HepG2 (cell line): Measurements from ENCODE around the gene SPNS1. TPM values are rescaled to one million over a fixed set of nuclear protein-coding genes. Genes with fewer than 3 reads are reported as not detected.
A peak's percentile ranks its signal among the peaks of the same experiment; 100 is the strongest.

ENCODE experiments used
- ATAC-seq: fragments of 200-7000 bp; cut with Tn5 transposase; 3 replicates; pipeline ENCODE4 v1.9.1; 2020; ENCODE audit warnings: mild to moderate bottlenecking, moderate library complexity
- BruUV-seq: library from RNA; stranded (reverse); fragments of 400-500 nt; replicated peaks from 2 replicates; lab custom pipeline; 2021; lab: Mats Ljungman, UMichigan
- CTCF ChIA-PET: fragments of 300-600 bp; formaldehyde crosslinking; extraction: SDS; loops from one replicate; lab custom pipeline; 2021; ENCODE audit warnings: low total read pairs, inconsistent platforms, low intra/inter-chr PET ratio; lab: Yijun Ruan, JAX
- POLR2A ChIA-PET: fragments of 350-600 bp; sonication (Branson Sonifier 250); formaldehyde crosslinking; loops from one replicate; lab custom pipeline; 2020; ENCODE audit warnings: antibody characterized with exemption, inconsistent platforms; lab: Yijun Ruan, JAX
- DNase-seq: peaks from one replicate; pipeline ENCODE4 v3.0.0-alpha.2; 2015; ENCODE audit warnings: low spot score
- FAIRE-seq: peaks from 3 replicates; lab custom pipeline; 2011; peaks lifted over from hg19 to GRCh38; lab: Jason Lieb, UNC
- H2AFZ ChIP-seq: one replicate; pipeline ENCODE4 v1.6.1; 2011; ENCODE audit warnings: low read length, inconsistent platforms
- H3K27ac ChIP-seq: fragments of 300-600 bp; 3 replicates; pipeline ENCODE4 v1.8.0; 2011; ENCODE audit warnings: mixed run types, mild to moderate bottlenecking, mixed read lengths, low read length, inconsistent platforms; ENCODE audit not compliant: insufficient read depth; ENCODE audit errors: extremely low read length
- H3K27me3 ChIP-seq, 2 experiments: fragments of 200-600 bp in 1 of 2; 2 replicates in 1 of 2; 3 replicates in 1 of 2; pipeline versions ENCODE4 v1.6.0 to v1.8.0; 2011; ENCODE audit warnings: low read length in 2 of 2, mild to moderate bottlenecking in 2 of 2, moderate library complexity in 2 of 2, inconsistent platforms in 1 of 2; ENCODE audit not compliant: insufficient read depth in 2 of 2, control insufficient read depth in 1 of 2
- H3K36me3 ChIP-seq, 2 experiments: fragments of 200-600 bp in 1 of 2; replicated peaks in 1 of 2; 2 replicates in 1 of 2; 3 replicates in 1 of 2; pipeline versions ENCODE4 v1.5.1 to v1.8.0; 2011; ENCODE audit warnings: low read length in 2 of 2, inconsistent platforms in 1 of 2; ENCODE audit not compliant: insufficient read depth in 2 of 2, control insufficient read depth in 1 of 2
- H3K4me1 ChIP-seq: 2 replicates; pipeline ENCODE4 v1.5.1; 2012; ENCODE audit warnings: low read length, inconsistent platforms; ENCODE audit not compliant: insufficient read depth
- H3K4me2 ChIP-seq: 2 replicates; pipeline ENCODE4 v1.6.0; 2011; ENCODE audit warnings: low read depth, low read length, inconsistent platforms
- H3K4me3 ChIP-seq, 3 experiments: fragments of 200-600 bp in 1 of 3; sonication (generic), shearing (Covaris generic) in 1 of 3; replicated peaks in 1 of 3; 2 replicates each; pipeline ENCODE4 v1.5.1; 2011 to 2016; ENCODE audit warnings: low read length in 3 of 3, inconsistent platforms in 2 of 3, low read depth in 2 of 3, mild to moderate bottlenecking in 2 of 3, control low read depth in 1 of 3, mixed read lengths in 1 of 3; ENCODE audit not compliant: insufficient read depth in 1 of 3
- H3K79me2 ChIP-seq: one replicate; pipeline ENCODE4 v1.6.1; 2011; ENCODE audit warnings: low read length, inconsistent platforms; ENCODE audit not compliant: insufficient read depth
- H3K9ac ChIP-seq: 2 replicates; pipeline ENCODE4 v1.6.0; 2011; ENCODE audit warnings: mild to moderate bottlenecking, low read depth, low read length, inconsistent platforms; ENCODE audit not compliant: insufficient read depth
- H3K9me3 ChIP-seq: 2 replicates; pipeline ENCODE4 v1.5.1; 2012; ENCODE audit warnings: mild to moderate bottlenecking, low read length
- H4K20me1 ChIP-seq: 2 replicates; pipeline ENCODE4 v1.6.0; 2011; ENCODE audit warnings: inconsistent platforms, mild to moderate bottlenecking, low read length, moderate library complexity; ENCODE audit not compliant: insufficient read depth
- ATF4 ChIP-seq, 2 experiments: fragments of 450-650 bp in 1 of 2; sonication (generic) in 1 of 2; formaldehyde crosslinking; IDR thresholded peaks; 2 replicates each; pipeline versions ENCODE4 v1.5.0 to v1.8.0; 2020 to 2022; ENCODE audit warnings: mild to moderate bottlenecking in 1 of 2, missing genetic modification reagents in 1 of 2
- BRCA1 ChIP-seq: sonication (generic); formaldehyde crosslinking; IDR thresholded peaks from 2 replicates; pipeline ENCODE4 v1.4.0; 2020; ENCODE audit warnings: missing genetic modification reagents
- HDAC2 ChIP-seq: sonication (generic); formaldehyde crosslinking; IDR thresholded peaks from 2 replicates; pipeline ENCODE4 v1.4.0; 2020; ENCODE audit warnings: missing genetic modification reagents
- KDM2A ChIP-seq: sonication (generic); formaldehyde crosslinking; IDR thresholded peaks from 2 replicates; pipeline ENCODE4 v1.4.0; 2020; ENCODE audit warnings: low read depth, missing genetic modification reagents, borderline replicate concordance
- NFYC ChIP-seq: IDR thresholded peaks from 2 replicates; pipeline ENCODE4 v1.6.1; 2016; ENCODE audit warnings: missing genetic modification reagents, missing compliant biosample characterization
- NR2C2 ChIP-seq: sonication (generic); formaldehyde crosslinking; IDR thresholded peaks from 2 replicates; pipeline ENCODE4 v1.4.0; 2020; ENCODE audit warnings: missing genetic modification reagents, mild to moderate bottlenecking, moderate library complexity, borderline replicate concordance
- PCBP2 ChIP-seq: fragments of 200-400 bp; formaldehyde crosslinking; optimal IDR thresholded peaks from 2 replicates; pipeline ENCODE3; 2018; ENCODE audit warnings: low read length, low read depth; ENCODE audit not compliant: poor library complexity, severe bottlenecking
- RAD51 ChIP-seq: fragments of 450-650 bp; IDR thresholded peaks from 2 replicates; pipeline ENCODE4 v1.6.1; 2016; ENCODE audit warnings: borderline replicate concordance
- RFXAP ChIP-seq: sonication (generic); formaldehyde crosslinking; IDR thresholded peaks from 2 replicates; pipeline ENCODE4 v1.4.0; 2020; ENCODE audit warnings: missing genetic modification reagents, borderline replicate concordance
- SP2 ChIP-seq: sonication (generic); formaldehyde crosslinking; IDR thresholded peaks from 2 replicates; pipeline ENCODE4 v1.5.1; 2020; ENCODE audit warnings: mild to moderate bottlenecking, missing genetic modification reagents
- TEAD3 ChIP-seq: optimal IDR thresholded peaks from 2 replicates; pipeline ENCODE3; 2016; ENCODE audit warnings: borderline replicate concordance
- USF2 ChIP-seq, 2 experiments: sonication (generic) in 1 of 2; formaldehyde crosslinking in 1 of 2; IDR thresholded peaks; 2 replicates each; pipeline versions ENCODE4 v1.5.1 to v1.6.1; 2011 to 2020; ENCODE audit warnings: borderline replicate concordance in 1 of 2, low read depth in 1 of 2, low read length in 1 of 2, mild to moderate bottlenecking in 1 of 2, missing genetic modification reagents in 1 of 2, moderate library complexity in 1 of 2
- ZNF180 ChIP-seq: sonication (generic); formaldehyde crosslinking; IDR thresholded peaks from 2 replicates; pipeline ENCODE4 v1.4.0; 2020; ENCODE audit warnings: low read depth, missing genetic modification reagents, borderline replicate concordance
- ZNF264 ChIP-seq: sonication (generic); formaldehyde crosslinking; IDR thresholded peaks from 2 replicates; pipeline ENCODE4 v1.4.0; 2020; ENCODE audit warnings: missing genetic modification reagents
- ZNF563 ChIP-seq: sonication (generic); formaldehyde crosslinking; IDR thresholded peaks from 2 replicates; pipeline ENCODE4 v1.8.0; 2022; ENCODE audit warnings: mild to moderate bottlenecking, moderate library complexity, missing genetic modification reagents
- ZNF710 ChIP-seq: sonication (generic); formaldehyde crosslinking; IDR thresholded peaks from 2 replicates; pipeline ENCODE4 v1.5.0; 2020; ENCODE audit warnings: mild to moderate bottlenecking, missing genetic modification reagents, borderline replicate concordance
- ZNF768 ChIP-seq: sonication (generic); formaldehyde crosslinking; IDR thresholded peaks from 2 replicates; pipeline ENCODE4 v1.4.0; 2020; ENCODE audit warnings: missing genetic modification reagents
- WGBS: methylation state at CpG from one replicate; pipeline ENCODE4 v1.1.6; 2017; ENCODE audit warnings: low lambda C conversion rate; 5-methylcytosine and 5-hydroxymethylcytosine counted together
- in situ Hi-C: cut with HindIII; loops from 2 replicates; pipeline ENCODE4 v1.10.0; 2017; ENCODE audit warnings: low pct_unique_long_range_greater_than_20kb; ENCODE audit not compliant: extremely low pct_ligation_motif_present
- intact Hi-C: fragments of 100-400 bp; cut with micrococcal nuclease; formaldehyde crosslinking; loops from one replicate; pipeline ENCODE4 v1.10.0; 2022; ENCODE audit not compliant: unreplicated experiment
- polyA plus RNA-seq, 8 experiments: library from polyadenylated mRNA; depleted of rRNA in 3 of 8; stranded (reverse) in 7 of 8; unstranded in 1 of 8; fragments of >200 nt; fragmentation: Illumina TruSeq in 4 of 8; extraction: Trizol in 4 of 8; gene quantifications; 2 replicates each; pipeline versions ENCODE4 v1.2.1 to v1.2.3, GENCODE V29; 2011 to 2016; ENCODE audit warnings: low read depth in 4 of 8, missing spikeins in 1 of 8, mixed read lengths in 1 of 8; ENCODE audit not compliant: insufficient read depth in 1 of 8
- total RNA-seq, 5 experiments: library from RNA; depleted of rRNA; stranded (reverse); fragments of >200 nt; fragmentation: Illumina TruSeq; extraction: Trizol; gene quantifications; 2 replicates each; pipeline ENCODE4 v1.2.3, GENCODE V29; 2016; ENCODE audit warnings: low read depth in 1 of 5

The SPNS1 gene
- total and polyA plus RNA-seq, 2 of the 13 experiments (the other 11 are each of a cell fraction or from before 2014, with no cell fraction given), result 25.6 to 38.8 TPM

- Histone ChIP-seq H3K4me3 (no peak overlapping the region), H3K4me2 (no peak overlapping the region), H3K36me3 (no peaks in the 10 kb centered on the region), H3K4me1 (peaks cover 8% of the 10 kb centered on the region), H2AFZ (no peak overlapping the region), H3K79me2 (no peaks in the 10 kb centered on the region), H3K27me3 (no peaks in the 10 kb centered on the region), H3K9ac (no peak overlapping the region), H3K27ac (no peak overlapping the region), H4K20me1 (no peaks in the 10 kb centered on the region), H3K9me3 (no peaks in the 10 kb centered on the region)
- ChIA-PET CTCF (no interaction called here), POLR2A (no interaction called here)
- FAIRE-seq (no peak), ATAC-seq (peak; percentile 42), DNase-seq (no peak)
- 42% methylated on average over 8 of the region's 8 CpGs for WGBS
- intact Hi-C loops, result no loop called here
- in situ Hi-C loops, result no loop called here
- BruUV-seq, result no TSS peak
- TF ChIP-seq ZNF768 (CRISPR knock-in tag) (peak; percentile 31; the same call in 1 of the 2 replicates), NFYC (CRISPR knock-in tag) (peak; percentile 63), ZNF264 (CRISPR knock-in tag) (no peak), RFXAP (CRISPR knock-in tag) (no peak), ZNF180 (CRISPR knock-in tag) (0 out of 2 replicates have a peak, but pooled peaks have one; percentile 39), SP2 (CRISPR knock-in tag) (peak; percentile 24; the same call in 1 of the 2 replicates), HDAC2 (no peak), USF2 (IDR thresholded peaks at IDR 0.05; ENCODE audit: low read depth, low read length) (peak; percentile 37), USF2 (CRISPR knock-in tag; IDR thresholded peaks at IDR 0.05; ENCODE audit: borderline replicate concordance) (peak; percentile 30; the same call in 1 of the 2 replicates), TEAD3 (CRISPR knock-in tag) (peak; percentile 1), ATF4 (CRISPR knock-in tag; IDR thresholded peaks at IDR 0.05) (no peak), ZNF710 (no peak), RAD51 (peak; percentile 75; the same call in 1 of the 2 replicates), NR2C2 (CRISPR knock-in tag) (peak; percentile 32; the same call in 1 of the 2 replicates), KDM2A (0 out of 2 replicates have a peak, but pooled peaks have one; percentile 31), PCBP2 (no peak), BRCA1 (no peak), ZNF563 (CRISPR knock-in tag) (no peak)
Observed at GRCh38 chr16:28991687-28992086, 17.1 kb downstream of the SPNS1 start.
